Raji (cell line): Measurements from ENCODE around the gene DEDD2.

Experiments
- POLR2A ChIP-seq: IDR thresholded peaks from 2 replicates; pipeline ENCODE4 v1.6.1; 2011; ENCODE audit warnings: low read depth, low read length, control low read depth; ENCODE audit not compliant: insufficient read depth

Gene DEDD2

DNA sequence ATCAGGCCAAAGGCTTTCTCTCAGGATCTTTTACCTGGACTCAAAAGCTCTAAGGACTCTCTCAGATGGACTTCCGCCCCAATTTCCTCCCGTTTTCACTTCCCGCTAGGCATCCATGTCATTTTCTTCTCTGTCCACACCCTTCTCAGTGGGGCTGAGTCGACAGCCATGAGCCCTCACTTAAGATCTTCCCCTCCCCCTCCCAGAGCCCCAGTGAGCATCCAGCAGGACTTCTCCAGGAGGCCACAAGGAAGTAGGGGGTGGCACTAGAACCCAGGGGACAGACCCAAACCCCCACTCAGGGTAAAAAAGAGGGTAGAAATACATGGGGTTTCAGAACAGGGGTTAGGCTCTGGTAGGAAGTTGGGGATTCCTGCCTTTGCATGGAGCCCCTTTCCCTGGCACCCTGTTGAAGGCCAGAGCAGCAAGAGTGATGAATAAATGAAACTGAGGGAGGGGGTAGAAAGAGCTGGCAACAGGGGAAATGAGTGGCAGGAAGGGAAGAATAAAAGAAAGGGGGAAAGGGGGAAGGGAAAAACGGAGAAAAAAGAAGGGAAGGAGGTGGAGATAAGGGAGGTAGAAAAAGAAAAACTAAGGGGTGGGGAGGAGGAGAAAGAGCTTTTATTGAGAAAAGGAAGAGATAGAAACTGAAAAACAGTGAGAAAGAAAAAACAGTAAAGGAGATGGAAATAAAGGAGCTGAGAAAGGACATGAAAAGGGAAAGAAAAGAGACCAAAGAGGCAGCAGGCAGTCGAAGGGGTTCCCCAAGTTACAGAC is 42.3 kb downstream of the DEDD2 start:
- no peak for TF ChIP-seq POLR2A

- TF ChIP-seq POLR2A = no peak
These were observed 43.3 kb downstream of the DEDD2 start for GRCh38 chr19:42174188-42174587.

GRCh38 chr19:42173695-42174094 is 43.8 kb downstream of the DEDD2 start:
- TF ChIP-seq POLR2A = no peak

DNA sequence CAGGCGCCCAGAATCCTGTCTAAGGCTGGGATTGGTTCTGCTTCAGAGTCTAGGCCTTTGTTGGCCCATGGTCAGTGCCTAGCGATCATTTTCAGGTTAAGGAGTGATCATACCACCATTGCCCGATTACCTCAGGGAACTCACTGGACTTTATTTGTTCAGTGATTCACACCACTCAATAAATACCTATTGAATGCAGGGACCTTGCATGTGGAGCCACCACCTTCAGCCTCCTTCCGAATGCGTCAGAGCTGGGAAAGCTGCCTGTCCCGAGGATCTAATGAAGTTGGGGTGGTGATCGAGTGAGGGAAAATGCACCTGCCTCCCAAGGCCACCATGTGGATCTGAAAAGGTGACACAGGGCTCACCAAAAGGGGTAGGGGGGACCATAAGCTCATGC is 45.2 kb downstream of the DEDD2 start:
- no peak for TF ChIP-seq POLR2A

DNA sequence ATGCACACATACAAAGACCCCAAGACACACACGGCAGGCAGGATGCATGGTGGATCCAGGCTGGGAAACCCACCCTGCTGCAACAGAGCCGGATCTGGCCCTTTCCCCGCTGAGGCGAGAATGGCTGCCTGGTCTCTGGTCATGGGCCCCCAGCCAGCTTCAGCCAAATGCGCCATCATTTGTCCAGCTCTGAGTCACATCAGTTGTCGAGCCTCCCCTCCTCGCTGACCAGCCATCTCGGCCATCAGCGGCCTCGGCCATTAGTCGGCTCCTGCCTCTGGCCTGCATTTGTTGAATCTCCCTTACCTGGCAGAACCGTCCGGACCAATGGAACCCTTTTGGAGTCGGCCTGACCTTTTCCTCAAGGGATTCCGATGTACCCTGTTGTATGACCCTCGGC is 46.8 kb downstream of the DEDD2 start:
- no peak for TF ChIP-seq POLR2A

GRCh38 chr19:42169486-42170413 is 47.7 kb downstream of the DEDD2 start:
- no peak for TF ChIP-seq POLR2A

DNA sequence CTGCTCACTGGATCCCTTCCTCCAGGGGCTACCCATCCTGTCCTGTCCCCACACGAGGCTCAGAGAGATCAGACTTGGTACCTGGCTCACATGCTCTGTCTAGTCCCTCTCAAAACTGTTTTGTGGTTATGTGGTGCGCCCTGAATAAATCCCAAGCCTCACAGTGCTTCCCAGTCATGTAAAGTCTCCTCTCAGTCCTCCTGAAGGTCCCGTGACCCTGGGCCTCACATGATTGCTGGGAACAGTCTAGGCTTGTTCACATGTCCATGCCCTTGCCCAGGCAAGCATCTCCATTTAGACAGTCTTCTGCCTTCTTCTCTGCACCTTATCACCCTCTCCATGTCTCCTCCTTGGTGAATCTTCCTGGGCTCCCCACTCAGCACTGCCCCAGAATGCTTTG is 49.3 kb downstream of the DEDD2 start:
- TF ChIP-seq POLR2A = no peak

- TF ChIP-seq POLR2A = no peak
These were observed 51.2 kb downstream of the DEDD2 start for GRCh38 chr19:42166316-42166715.

DNA sequence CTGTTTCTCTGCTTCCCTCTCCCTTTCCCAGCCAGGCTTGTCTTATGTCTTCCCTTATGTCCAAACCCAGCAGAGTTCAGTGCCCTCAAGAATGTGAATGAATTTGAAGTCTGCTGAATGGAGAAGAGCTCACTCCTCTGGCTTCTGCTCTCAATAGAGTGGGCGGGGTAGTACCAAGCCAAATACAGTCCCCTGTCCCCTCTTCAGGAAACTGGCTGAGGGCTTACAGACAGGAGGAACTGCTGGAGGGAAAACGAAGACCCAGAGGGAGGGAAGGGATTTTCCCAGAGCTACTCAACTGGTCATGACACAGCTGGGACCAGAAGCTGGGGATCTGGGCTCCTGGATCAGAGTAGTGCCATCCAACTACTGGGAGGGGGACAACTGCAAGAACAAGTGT is 52.3 kb downstream of the DEDD2 start:
- TF ChIP-seq POLR2A = no peak

DNA sequence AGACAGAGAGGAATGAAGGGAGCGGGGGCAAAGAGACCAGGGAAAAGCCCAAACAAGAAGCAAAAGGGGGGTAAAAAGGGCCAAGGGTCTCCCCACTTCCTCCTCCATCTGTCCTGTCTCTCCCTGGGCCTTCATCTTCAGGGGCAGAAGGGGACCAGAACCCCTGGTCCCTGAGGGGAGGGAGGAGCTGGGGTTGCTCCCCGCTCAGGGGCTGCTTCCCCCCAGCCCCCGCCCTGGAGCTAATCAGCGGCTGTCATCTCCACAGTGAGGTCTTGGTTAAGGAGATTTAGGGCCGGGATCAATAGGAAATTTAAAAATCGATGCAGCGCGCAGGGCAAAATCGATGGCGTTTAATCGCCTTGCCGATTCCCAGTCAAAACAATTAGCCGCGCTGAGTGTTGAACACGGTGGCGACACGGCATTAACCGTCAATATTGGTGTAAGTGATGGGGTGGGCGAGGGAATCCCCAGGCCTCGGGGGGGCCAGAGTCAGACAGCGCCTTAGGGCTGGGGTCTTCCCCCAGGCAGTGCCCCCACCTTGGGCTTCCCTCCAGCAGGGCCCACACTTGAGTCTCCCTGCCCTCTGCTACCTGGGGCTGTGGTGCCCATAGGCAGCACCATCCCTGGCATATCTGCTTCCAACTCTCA is 55.7 kb downstream of the DEDD2 start:
- no peak for TF ChIP-seq POLR2A

DNA sequence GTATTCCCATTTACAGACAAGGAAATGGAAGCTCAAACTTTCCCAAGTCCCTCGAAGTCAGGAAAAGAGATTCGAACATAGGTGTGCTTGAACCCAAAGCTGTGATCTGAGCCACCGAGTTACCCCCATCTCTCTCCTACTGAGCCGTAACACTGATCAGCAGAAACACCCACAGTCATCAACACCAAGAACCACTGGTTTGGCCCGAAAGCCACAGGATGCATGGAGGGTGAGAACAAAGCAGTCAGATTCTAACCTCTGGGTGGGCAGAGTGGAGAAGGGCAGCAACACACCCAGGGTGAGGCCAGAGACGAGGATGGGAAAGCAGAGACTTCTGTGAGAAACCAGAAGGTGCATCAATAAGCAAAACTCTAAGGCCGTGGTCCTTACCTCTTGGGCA is 57.5 kb downstream of the DEDD2 start:
- no peak for TF ChIP-seq POLR2A

- no peak for TF ChIP-seq POLR2A
These were observed 58.6 kb downstream of the DEDD2 start for GRCh38 chr19:42158926-42159325.

GRCh38 chr19:42156571-42156970 is 60.9 kb downstream of the DEDD2 start:
- TF ChIP-seq POLR2A = no peak

DNA sequence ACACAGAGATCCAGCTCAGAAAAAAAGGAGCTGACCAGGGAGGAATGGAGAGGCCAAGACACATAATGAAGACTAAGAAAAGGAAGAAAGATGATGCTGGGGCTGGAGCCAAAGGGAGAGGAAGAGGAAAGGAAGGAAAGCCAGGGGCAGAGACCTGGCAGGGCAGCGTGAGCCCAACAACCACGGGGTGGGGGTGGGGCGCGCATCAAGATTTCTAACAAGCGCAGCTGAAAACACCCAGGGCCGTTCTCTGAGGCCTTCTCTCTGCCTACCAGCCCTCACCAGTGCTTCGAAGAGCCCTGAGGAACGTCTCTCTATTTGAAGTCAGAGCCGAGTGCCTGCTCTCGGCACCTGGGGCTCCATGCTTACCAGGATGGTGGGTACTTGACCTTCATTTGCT is 61.7 kb downstream of the DEDD2 start:
- TF ChIP-seq POLR2A = no peak

- TF ChIP-seq POLR2A = no peak
These were observed 62.8 kb downstream of the DEDD2 start for GRCh38 chr19:42154471-42155323.
